PFSK-1 (cell line): ENCODE results near the gene SKAP2.

Source experiments
- FOXP2 ChIP-seq: optimal IDR thresholded peaks from 2 replicates; pipeline ENCODE3; 2011; ENCODE audit warnings: borderline replicate concordance, control low read depth, inconsistent platforms; ENCODE audit not compliant: insufficient read depth; ENCODE audit errors: extremely low read length, extremely low read depth
- POLR2AphosphoS5 ChIP-seq: IDR thresholded peaks from 2 replicates; pipeline ENCODE4 v1.6.1; 2012; ENCODE audit warnings: low read depth, mild to moderate bottlenecking, control low read depth, low read length, moderate library complexity
- REST ChIP-seq, 2 experiments: IDR thresholded peaks; 2 replicates each; pipeline versions ENCODE4 v1.6.1 to v1.8.0; 2011 to 2012; ENCODE audit warnings: low read depth in 2 of 2, low read length in 2 of 2, control low read depth in 1 of 2, inconsistent platforms in 1 of 2, mild to moderate bottlenecking in 1 of 2, moderate library complexity in 1 of 2; ENCODE audit not compliant: insufficient read depth in 1 of 2
- SIN3A ChIP-seq: IDR thresholded peaks from 2 replicates; pipeline ENCODE4 v1.6.1; 2012; ENCODE audit warnings: mild to moderate bottlenecking, low read length, moderate library complexity, borderline replicate concordance; ENCODE audit not compliant: insufficient read depth
- TAF1 ChIP-seq: IDR thresholded peaks from 2 replicates; pipeline ENCODE4 v1.6.1; 2012; ENCODE audit warnings: low read length, control low read depth, borderline replicate concordance; ENCODE audit not compliant: insufficient read depth

SKAP2 gene

GRCh38 chr7:26619348-26619984 lies 244.9 kb downstream of the SKAP2 start:
- TF ChIP-seq SIN3A (no peak), REST (IDR thresholded peaks at IDR 0.05; ENCODE audit: insufficient read depth in 1 of 2, low read depth in 2 of 2, low read length in 2 of 2) (no peak), FOXP2 (no peak), TAF1 (no peak), POLR2AphosphoS5 (no peak)

- TF ChIP-seq REST (IDR thresholded peaks at IDR 0.05; ENCODE audit: insufficient read depth in 1 of 2, low read depth in 2 of 2, low read length in 2 of 2) = no peak
- TF ChIP-seq POLR2AphosphoS5 = no peak
- TF ChIP-seq FOXP2 = no peak
- no peak for TF ChIP-seq SIN3A
- no peak for TF ChIP-seq TAF1
Measured at GRCh38 chr7:26618898-26619297, 245.5 kb downstream of the SKAP2 start.

- TF ChIP-seq TAF1 = no peak
- TF ChIP-seq FOXP2 = no peak
- no peak for TF ChIP-seq POLR2AphosphoS5
- TF ChIP-seq SIN3A = no peak
- TF ChIP-seq REST (IDR thresholded peaks at IDR 0.05; ENCODE audit: insufficient read depth in 1 of 2, low read depth in 2 of 2, low read length in 2 of 2) = no peak
Measured at GRCh38 chr7:26618449-26618848, 245.9 kb downstream of the SKAP2 start.
